ENCODE results near the gene AZI2.

AZI2 gene

DNA sequence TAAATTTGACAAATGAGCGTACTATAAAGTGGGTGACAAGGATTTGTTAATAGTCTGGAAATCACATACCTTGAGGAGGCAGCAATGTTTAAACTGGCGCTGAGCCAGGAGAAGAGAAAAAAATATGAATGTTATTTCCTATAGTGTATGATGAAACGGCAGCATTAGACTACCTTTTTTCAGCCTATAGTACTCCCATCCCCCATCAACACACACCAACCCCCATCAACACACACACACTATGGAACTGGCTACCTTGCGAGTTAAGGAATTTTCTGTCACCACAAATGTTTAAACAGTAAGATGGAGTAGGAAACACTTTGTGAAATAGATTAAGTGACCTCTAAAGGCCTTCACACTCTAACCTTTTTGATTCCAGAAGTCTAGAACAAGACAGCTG is 46.9 kb downstream of the AZI2 start:
- DNase-seq (ENCODE audit: low spot score) = no peak

DNA sequence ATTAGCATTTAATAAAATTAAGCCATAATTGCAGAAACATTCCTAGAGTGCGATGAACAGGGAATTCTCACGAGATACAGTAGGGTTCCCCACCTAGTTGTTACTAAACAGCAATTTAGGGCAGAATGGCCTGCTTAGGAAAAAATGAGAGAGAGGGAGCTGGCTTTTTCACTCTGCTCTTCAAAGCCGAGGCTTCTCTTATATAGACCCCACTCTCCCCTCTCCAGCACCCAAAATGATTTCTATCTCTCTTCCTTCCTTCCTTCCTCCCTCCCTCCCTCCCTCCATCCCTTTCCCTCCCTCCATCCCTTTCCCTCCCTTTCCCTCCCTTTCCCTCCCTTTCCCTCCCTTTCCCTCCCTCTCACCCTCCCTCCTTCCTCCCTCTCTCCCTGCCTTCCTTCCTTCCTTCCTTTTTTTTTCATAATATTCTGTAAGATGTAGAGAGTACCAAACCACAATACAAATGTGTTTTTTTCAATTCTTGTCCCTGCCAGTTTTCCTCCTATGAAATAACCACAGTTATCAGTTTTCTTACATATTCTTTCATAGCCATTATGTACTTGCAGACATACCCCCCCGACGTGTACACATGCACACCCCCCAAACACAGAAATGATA is 48.2 kb downstream of the AZI2 start:
- no peak for DNase-seq (ENCODE audit: low spot score)

DNA sequence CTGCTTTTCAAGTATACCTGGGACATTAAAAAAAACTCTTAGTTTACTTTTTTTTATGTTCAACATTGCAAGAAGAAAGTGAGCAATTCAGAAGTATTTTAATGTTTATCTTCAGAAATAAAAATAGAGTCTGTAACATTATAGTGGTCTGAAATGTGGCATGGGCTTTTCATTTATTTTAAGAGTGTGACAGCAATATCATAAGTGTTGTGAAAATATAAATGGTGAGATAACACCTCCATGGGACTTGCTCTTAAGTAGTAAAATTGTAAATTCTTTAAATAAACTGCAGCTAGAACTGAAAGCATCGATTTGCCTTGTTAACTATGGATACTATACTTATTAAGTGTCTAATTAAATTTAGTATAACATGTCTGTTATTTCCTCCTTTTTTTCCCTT is 48.9 kb downstream of the AZI2 start:
- DNase-seq (ENCODE audit: low spot score) = no peak

DNA sequence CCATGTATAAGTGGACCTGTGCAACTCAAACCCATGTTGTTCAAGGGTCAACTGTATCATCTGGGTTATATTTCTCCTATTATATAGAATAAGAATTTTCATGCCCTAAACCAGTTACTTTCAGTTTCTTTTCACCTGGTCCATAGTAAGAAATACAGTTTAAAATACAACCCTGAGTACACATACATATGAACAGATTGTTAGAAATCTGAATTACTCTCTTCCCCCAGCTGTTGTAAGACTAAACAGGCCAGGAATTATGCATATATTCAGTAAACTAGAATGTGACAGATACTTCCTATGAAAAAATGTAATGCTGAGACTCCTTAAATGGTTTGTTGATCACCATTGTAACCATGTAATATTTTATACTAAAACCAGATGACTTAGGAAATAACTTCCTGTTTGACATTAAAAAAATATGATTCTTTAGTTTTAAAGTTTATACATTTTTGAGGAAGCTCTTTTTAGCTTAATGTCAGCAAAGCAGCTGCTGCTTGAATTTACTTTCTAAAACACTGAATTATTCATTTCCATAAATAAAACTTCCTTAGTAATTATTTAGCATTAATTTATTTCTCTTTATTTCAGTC is 52.6 kb downstream of the AZI2 start:
- no peak for DNase-seq (ENCODE audit: low spot score)

DNA sequence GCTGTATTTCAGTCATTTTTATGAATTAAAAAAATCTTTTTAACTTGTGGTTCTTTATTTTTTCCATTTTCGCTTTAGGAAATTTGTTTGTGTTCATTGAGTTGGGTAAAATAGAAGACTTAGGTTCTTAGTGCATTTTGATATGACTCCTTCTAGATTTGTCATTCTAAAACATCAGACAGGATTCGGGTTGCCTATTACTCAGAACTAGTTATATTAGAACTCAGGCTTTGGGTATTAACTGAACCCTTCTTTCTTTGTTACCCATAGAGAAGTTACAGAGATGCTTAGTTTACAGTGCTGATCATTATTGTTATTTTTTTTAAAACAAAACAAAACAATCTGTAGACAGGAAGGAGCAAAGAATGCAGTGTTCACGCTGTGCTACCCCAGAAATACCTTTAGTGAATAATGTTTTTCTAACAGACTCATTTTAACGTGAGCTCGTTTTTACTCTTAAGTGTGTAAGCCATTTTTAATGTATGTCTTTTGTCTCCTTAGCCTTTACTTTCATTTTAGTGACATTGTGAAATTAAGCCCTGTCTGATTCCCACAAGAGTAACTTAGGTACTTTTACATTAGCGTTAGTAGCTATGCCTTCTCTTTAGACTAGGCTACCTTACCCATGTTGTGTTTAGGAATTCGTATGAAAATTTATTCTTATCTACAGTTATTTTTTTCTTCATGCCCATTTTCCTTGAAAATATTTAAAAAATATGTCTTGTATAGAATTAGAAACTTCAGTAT is 53.8 kb downstream of the AZI2 start:
- DNase-seq (ENCODE audit: low spot score) = no peak

DNA sequence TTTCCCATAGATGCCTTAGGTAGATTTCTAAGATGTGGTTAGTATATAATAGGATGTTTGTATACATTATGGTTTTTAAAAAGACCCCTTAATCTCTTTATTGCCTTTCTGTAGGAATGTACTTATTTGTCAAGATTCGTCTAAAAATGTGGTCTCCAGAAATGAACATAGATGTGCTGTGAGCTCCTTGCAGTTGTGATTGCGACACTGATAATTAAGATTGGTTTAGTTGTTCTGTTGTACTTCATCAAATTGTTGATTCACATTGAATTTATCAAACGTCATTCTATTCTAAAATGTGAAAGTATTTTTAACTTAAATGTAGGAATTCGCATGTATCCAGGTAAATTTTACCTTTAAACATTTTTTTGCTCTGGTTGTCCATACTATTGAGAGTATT is 56.0 kb downstream of the AZI2 start:
- no peak for DNase-seq (ENCODE audit: low spot score)

DNA sequence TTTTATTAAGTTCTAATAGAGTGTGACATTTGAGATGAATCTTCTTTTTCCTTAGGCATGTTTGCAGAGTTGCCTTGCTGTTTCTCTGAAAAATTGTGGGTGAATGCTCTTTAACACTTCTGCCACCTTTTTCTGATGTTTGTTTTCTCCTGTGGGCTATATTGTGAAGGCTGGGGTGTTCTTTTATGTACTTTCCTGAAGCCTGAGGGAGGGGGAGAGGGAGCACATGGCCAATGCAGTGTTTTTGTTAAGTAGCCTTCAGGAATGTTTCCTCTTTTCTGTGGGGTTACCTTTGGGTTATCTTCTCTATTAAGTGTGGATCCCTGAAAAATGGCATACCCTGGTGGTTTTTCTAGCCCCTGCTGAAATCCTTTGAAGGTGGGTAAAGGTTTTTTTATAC is 57.0 kb downstream of the AZI2 start:
- no peak for DNase-seq (ENCODE audit: low spot score)

DNA sequence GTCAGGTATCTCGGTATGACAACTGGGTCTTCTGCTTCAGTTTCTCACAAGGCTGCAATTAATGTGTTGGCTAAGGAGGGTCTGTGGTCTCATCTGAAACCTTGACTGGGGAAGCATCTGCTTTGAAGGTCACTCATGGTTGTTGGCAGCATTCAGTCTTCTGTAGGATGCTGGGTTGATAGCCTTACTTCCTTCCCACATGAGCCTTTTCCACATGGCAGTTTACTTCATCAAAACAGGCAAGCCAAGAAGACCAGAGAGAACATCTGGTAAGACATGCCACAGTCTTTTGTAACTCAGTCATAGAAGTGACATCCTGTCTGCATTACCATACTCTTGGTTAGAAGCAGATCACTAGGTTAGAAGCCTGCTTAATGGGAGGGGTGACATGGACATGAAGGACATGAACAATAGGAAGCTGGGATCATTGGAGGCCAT is 57.7 kb downstream of the AZI2 start:
- no peak for DNase-seq (ENCODE audit: low spot score)

DNA sequence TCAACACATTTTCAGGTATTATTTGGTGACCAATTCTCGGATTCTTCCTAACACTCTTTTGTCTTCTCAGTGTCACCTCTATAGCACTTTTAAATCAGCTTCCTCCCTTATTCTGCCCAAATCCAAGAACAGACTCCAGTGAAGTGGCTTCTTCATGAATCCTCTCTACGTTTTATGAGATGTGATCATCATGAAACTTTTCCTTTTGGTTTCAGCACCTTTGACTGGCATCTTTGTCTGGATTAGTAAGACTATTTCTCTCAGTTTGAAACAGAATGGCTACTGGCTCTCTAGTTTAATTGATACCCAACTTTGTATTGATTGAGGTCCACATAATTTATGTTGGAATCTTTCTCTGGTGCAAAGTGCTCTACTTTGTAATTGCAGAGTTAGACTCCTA is 61.6 kb downstream of the AZI2 start:
- DNase-seq (ENCODE audit: low spot score) = no peak

DNA sequence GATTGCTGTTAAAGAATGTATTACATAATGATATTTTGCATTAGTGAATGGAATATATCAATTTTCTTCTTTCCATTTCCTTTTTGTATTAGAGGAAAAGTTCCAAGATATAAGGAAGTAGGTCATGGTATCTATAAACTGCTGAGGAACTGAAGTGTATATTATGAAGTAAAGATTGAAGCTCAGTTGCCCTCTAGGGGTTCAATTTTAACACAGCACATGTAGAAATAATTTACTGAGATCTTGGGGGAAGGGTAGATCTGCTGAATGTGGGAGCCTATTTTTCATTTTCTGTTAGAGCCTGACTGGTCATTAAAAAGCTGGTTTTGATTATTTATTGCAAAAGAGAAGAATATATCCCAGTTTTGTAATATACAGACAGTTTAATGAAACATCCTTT is 62.0 kb downstream of the AZI2 start:
- no peak for DNase-seq (ENCODE audit: low spot score)

DNA sequence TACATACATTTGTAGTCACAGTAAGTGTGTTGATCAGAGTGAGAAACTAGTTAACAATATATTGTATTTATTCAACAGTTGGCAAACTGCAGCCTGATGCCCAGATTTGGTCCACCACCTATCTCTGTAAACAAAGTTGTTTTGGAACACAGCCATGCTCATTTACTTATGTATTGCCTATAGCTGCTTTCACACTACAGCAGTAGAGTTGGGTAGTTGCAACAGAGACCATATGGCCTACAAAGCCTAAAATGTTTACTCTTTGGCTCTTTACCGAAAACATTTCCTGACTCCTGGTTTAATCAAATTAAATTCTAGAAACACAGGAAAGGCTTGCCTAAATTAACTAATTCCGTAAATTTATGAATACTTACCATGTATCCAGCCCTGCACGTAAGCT is 67.8 kb downstream of the AZI2 start:
- DNase-seq (ENCODE audit: low spot score) = no peak

DNA sequence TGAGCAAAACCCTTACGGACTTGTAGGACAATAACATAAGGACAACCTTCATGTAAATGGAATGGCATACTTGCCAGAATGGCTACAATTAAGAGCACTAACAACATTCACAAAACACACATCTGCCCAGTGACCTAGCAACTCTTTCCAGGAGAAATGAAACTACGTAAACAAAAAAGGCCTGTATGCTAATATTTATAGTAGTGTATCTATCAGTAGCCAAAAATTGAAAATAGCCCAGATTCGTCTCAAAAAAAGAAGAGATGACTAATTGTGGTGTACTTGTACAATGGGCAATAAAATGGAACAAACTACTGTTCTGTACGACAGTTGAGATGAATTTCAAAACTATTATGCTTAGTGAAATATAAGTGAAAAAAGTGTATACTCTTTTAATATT is 68.9 kb downstream of the AZI2 start:
- no peak for DNase-seq (ENCODE audit: low spot score)

DNA sequence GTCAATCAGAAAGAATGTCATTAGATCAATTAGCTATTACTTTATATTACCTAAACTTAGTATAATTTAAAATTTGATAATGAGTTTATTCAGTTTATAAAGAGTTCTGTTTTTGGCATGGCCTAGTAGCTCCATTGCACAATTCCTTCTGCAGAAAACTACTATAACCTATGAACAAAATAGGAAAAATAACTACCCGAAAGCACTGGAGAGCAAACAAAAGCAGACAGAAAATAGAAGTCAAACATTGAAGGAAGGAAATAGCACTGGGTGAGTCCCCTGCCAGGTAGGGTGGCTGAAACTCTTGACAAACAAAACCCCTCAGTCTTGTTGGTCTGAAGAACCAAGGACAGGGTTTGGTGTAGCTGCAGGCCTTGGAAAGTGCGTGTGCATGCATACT is 69.7 kb downstream of the AZI2 start:
- no peak for DNase-seq (ENCODE audit: low spot score)

DNA sequence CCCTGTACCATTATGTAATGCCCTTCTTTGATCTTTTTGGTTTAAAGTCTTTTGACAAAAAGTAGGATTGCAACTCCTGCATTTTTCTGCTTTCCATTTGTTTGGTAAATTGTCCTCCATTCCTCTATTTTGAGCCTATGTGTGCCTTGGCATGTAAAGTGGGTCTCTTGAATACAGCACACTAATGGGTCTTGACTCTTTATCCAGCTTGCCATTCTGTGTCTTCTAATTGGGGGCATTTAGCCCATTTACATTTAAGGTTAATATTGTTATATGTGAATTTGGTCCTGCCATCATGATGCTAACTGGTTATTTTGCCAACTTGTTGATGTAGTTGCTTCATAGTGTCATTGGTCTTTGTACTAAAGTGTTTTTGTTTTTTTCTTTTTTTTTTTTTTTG is 74.8 kb downstream of the AZI2 start:
- DNase-seq (ENCODE audit: low spot score) = no peak
